GM18498 (cell line): ENCODE results near the gene LARP7.
"Not testable (repeated sequence)": the region's sequence is repeated elsewhere in the genome, so short reads cannot be mapped to it uniquely, and the experiment has no call there.

Experiments
- ATAC-seq: cut with Tn5 transposase; IDR thresholded peaks from one replicate; pipeline ENCODE4 v1.9.1; 2021; ENCODE audit warnings: mild to moderate bottlenecking, moderate library complexity; ENCODE audit not compliant: unreplicated experiment

Gene LARP7

GRCh38 chr4:112636688-112637551, at the start of gene LARP7, which contains the start of gene ZGRF1:
Gene LARP7, plus strand, starts transcription at chr4:112637143. Its CDS starts 7,527 bp downstream, at chr4:112644670.
Gene ZGRF1, minus strand, starts transcription at chr4:112636909. Its CDS starts 3,733 bp downstream, at chr4:112633176.
- ATAC-seq, result peak; percentile 92

- ATAC-seq, result no peak
These were observed 47.7 kb upstream of the LARP7 start for GRCh38 chr4:112589206-112589605.

- no peak for ATAC-seq
These were observed 45.4 kb upstream of the LARP7 start for GRCh38 chr4:112591593-112591992.

GRCh38 chr4:112592717-112593116, 44.2 kb upstream of the LARP7 start:
- no peak for ATAC-seq

- ATAC-seq, result peak; percentile 63
These were observed 43.4 kb upstream of the LARP7 start for GRCh38 chr4:112593438-112594133.

- no peak for ATAC-seq
These were observed 42.0 kb upstream of the LARP7 start for GRCh38 chr4:112594993-112595392.

- ATAC-seq, result peak; percentile 86
These were observed 32.4 kb upstream of the LARP7 start for GRCh38 chr4:112604589-112604988.

GRCh38 chr4:112612814-112613213, 24.1 kb upstream of the LARP7 start:
- not testable (repeated sequence) for ATAC-seq

GRCh38 chr4:112616984-112617383, 20.0 kb upstream of the LARP7 start:
- ATAC-seq, result no peak

GRCh38 chr4:112626228-112626627, 10.7 kb upstream of the LARP7 start:
- no peak for ATAC-seq

GRCh38 chr4:112633477-112634235, 3.3 kb upstream of the LARP7 start:
- no peak for ATAC-seq

GRCh38 chr4:112637552-112637866, 566 bp downstream of the LARP7 start:
- peak; percentile 2 for ATAC-seq

GRCh38 chr4:112642526-112642925, 5.6 kb downstream of the LARP7 start:
- ATAC-seq, result no peak

- not testable (repeated sequence) for ATAC-seq
These were observed 7.9 kb downstream of the LARP7 start for GRCh38 chr4:112644595-112645535.

GRCh38 chr4:112645541-112646329, 8.8 kb downstream of the LARP7 start:
- no peak for ATAC-seq

- ATAC-seq, result no peak
These were observed 9.9 kb downstream of the LARP7 start for GRCh38 chr4:112646632-112647537.

GRCh38 chr4:112647785-112648184, 10.8 kb downstream of the LARP7 start:
- ATAC-seq, result no peak

- no peak for ATAC-seq
These were observed 11.5 kb downstream of the LARP7 start for GRCh38 chr4:112648263-112649054.
